OCI-LY7 (cell line): ENCODE results near the gene FCHSD2. TPM values are rescaled to one million over a fixed set of nuclear protein-coding genes. Genes with fewer than 3 reads are reported as not detected.

Experiments used
- BruUV-seq: library from RNA; stranded (reverse); fragments of 400-500 nt; replicated peaks from 2 replicates; lab custom pipeline; 2021; lab: Mats Ljungman, UMichigan
- CTCF ChIA-PET: fragments of 300-600 bp; sonication (Branson Sonifier 250); formaldehyde crosslinking; loops from one replicate; lab custom pipeline; 2022; ENCODE audit warnings: antibody characterized with exemption; ENCODE audit not compliant: unreplicated experiment; lab: Charles Lee
- POLR2A ChIA-PET: fragments of 300-600 bp; sonication (Branson Sonifier 250); formaldehyde crosslinking; loops from one replicate; lab custom pipeline; 2022; ENCODE audit warnings: antibody characterized with exemption; lab: Charles Lee
- DNase-seq: peaks from one replicate; pipeline ENCODE4 v3.0.0-alpha.2; 2015; ENCODE audit warnings: low spot score
- H2AFZ ChIP-seq: fragments of 200-600 bp; sonication (generic), shearing (Covaris generic); 2 replicates; pipeline ENCODE4 v1.6.1; 2014; ENCODE audit warnings: mild to moderate bottlenecking, antibody characterized with exemption, low read length, moderate library complexity
- H3K27ac ChIP-seq: fragments of 200-600 bp; sonication (generic); 2 replicates; pipeline ENCODE4 v1.5.1; 2014; ENCODE audit warnings: mixed run types, low read depth, mild to moderate bottlenecking, moderate library complexity, low read length, inconsistent platforms; ENCODE audit not compliant: poor library complexity, severe bottlenecking
- H3K36me3 ChIP-seq: fragments of 200-600 bp; sonication (generic); 2 replicates; pipeline ENCODE4 v1.6.1; 2014; ENCODE audit warnings: mild to moderate bottlenecking, antibody characterized with exemption, low read length, moderate library complexity, mixed read lengths; ENCODE audit not compliant: insufficient read depth
- H3K4me1 ChIP-seq: fragments of 200-600 bp; sonication (generic); 2 replicates; pipeline ENCODE4 v1.5.1; 2014; ENCODE audit warnings: mild to moderate bottlenecking, low read length; ENCODE audit not compliant: insufficient read depth, poor library complexity, severe bottlenecking
- H3K4me2 ChIP-seq: fragments of 200-600 bp; sonication (generic); 2 replicates; pipeline ENCODE4 v1.6.1; 2014; ENCODE audit warnings: mild to moderate bottlenecking, low read length
- H3K4me3 ChIP-seq: fragments of 200-600 bp; sonication (generic); 2 replicates; pipeline ENCODE4 v1.5.1; 2014; ENCODE audit warnings: mild to moderate bottlenecking, low read depth, low read length; ENCODE audit not compliant: poor library complexity, severe bottlenecking
- H3K79me2 ChIP-seq: fragments of 200-600 bp; sonication (generic); 2 replicates; pipeline ENCODE4 v1.6.1; 2016; ENCODE audit warnings: low read depth, mild to moderate bottlenecking, low read length, moderate library complexity, mixed read lengths; ENCODE audit not compliant: insufficient read depth
- H3K9me2 ChIP-seq: fragments of 200-600 bp; sonication (generic); 2 replicates; pipeline ENCODE4 v1.6.1; 2016; ENCODE audit warnings: mild to moderate bottlenecking, low read length, mixed read lengths; ENCODE audit not compliant: insufficient read depth
- H3K9me3 ChIP-seq: fragments of 200-600 bp; sonication (generic); 2 replicates; pipeline ENCODE4 v1.6.1; 2014; ENCODE audit warnings: mild to moderate bottlenecking, mixed run types, low read length, mixed read lengths
- H4K20me1 ChIP-seq: fragments of 200-600 bp; sonication (generic); 2 replicates; pipeline ENCODE4 v1.6.1; 2014; ENCODE audit warnings: mild to moderate bottlenecking, antibody characterized with exemption, low read length, moderate library complexity, mixed read lengths; ENCODE audit not compliant: insufficient read depth
- EZH2phosphoT487 ChIP-seq: fragments of 200-600 bp; sonication (generic); IDR thresholded peaks from 2 replicates; pipeline ENCODE4 v1.6.1; 2018; ENCODE audit warnings: low read depth, borderline replicate concordance, mild to moderate bottlenecking, mixed run types, antibody characterized with exemption, low read length, moderate library complexity, mixed read lengths
- intact Hi-C: fragments of 100-400 bp; cut with micrococcal nuclease; formaldehyde crosslinking; loops from one replicate; pipeline ENCODE4 v1.10.0; 2022; ENCODE audit not compliant: unreplicated experiment
- total RNA-seq, 2 experiments: library from RNA; depleted of rRNA in 1 of 2; stranded (reverse); fragments of >200 nt in 1 of 2; shearing (Covaris generic) in 1 of 2; gene quantifications; 2 replicates each; pipeline ENCODE4 v1.2.3, GENCODE V29; 2014 to 2022
- TF ChIP-seq, protein P1 (sequence below): fragments of 200-600 bp; sonication (generic); conservative IDR thresholded peaks from 2 replicates; pipeline ENCODE4 v1.5.1; 2014; ENCODE audit warnings: mild to moderate bottlenecking, antibody characterized with exemption, low read length, moderate library complexity, mixed read lengths

FCHSD2 gene
- total RNA-seq, 2 experiments from 2014 or later, result 39.0 to 147 TPM

DNA sequence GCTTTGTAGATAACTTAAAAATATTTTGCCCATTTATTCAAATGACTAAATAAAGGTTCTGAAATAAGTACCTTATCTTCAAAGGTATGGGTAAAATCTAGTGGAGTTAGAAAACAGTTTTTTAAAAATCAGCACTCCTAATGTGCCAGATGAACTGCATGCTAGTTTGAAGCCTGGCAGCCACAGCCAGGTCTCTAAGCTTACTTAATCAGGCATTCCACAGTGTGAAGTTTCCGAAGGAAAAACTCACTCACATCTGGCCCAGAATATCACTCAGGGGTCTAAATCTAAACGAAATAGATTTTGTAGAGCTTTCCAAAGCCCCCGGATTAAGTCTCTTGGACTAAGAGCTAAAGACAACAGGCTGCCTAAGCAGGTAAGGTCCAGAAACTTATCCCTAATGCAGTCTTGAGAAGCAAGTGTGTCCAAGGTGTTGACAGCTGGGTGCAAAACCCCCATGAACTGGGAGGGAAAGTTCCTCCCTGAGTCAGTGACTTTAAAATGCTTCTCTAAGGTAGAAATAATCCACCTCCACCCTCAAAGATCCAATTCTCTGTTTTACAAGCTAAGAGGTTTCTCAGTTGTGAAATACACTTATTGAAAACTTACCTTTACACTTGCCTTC lies 157.6 kb downstream of the FCHSD2 start:
- no peak for DNase-seq

DNA sequence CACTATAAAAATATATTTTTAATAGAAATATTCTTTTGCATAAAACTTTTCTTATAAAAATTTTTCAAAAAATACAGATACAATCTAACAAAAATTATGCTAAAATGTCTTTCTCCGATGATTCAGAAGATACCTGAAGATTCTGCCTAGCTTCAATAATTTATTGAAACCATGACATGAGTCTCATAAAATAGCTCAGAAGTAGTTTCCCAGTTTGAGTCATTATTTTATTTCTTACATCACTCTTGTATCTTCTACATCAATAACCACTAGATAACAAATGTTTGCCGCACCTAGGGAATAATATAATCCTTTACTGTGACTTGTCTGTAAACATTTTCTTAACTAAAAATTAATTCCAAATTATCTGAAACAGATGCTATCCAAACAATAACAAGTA lies 158.6 kb downstream of the FCHSD2 start:
- H3K36me3 ChIP-seq, result peaks cover 95% of the 10 kb centered on the region

More for the DNA sequence above, 157.6 kb downstream of the FCHSD2 start:
- H3K9me2 ChIP-seq, result no peaks in the 10 kb centered on the region
- no peak overlapping the region for H3K4me2 ChIP-seq
- no peak overlapping the region for H3K4me3 ChIP-seq
- no peaks in the 10 kb centered on the region for H3K9me3 ChIP-seq
- ChIA-PET POLR2A (interaction anchor here (0.7 kb wide), 1 partner anchor 12 kb away, joined by 3 read pairs; no protein-coding TSS in a partner anchor), CTCF (no interaction called here)
- H3K79me2 ChIP-seq, result peaks cover 5% of the 10 kb centered on the region; the same call in 1 of the 2 replicates
- no peak overlapping the region for H3K27ac ChIP-seq
- no peak overlapping the region for H2AFZ ChIP-seq
- no peak for TF ChIP-seq EZH2phosphoT487
- TF ChIP-seq, protein P1, sequence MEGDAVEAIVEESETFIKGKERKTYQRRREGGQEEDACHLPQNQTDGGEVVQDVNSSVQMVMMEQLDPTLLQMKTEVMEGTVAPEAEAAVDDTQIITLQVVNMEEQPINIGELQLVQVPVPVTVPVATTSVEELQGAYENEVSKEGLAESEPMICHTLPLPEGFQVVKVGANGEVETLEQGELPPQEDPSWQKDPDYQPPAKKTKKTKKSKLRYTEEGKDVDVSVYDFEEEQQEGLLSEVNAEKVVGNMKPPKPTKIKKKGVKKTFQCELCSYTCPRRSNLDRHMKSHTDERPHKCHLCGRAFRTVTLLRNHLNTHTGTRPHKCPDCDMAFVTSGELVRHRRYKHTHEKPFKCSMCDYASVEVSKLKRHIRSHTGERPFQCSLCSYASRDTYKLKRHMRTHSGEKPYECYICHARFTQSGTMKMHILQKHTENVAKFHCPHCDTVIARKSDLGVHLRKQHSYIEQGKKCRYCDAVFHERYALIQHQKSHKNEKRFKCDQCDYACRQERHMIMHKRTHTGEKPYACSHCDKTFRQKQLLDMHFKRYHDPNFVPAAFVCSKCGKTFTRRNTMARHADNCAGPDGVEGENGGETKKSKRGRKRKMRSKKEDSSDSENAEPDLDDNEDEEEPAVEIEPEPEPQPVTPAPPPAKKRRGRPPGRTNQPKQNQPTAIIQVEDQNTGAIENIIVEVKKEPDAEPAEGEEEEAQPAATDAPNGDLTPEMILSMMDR, result no peak
- BruUV-seq, result no TSS peak
- H3K36me3 ChIP-seq, result peaks cover 95% of the 10 kb centered on the region
- intact Hi-C loops, result no loop called here
- H3K4me1 ChIP-seq, result no peaks in the 10 kb centered on the region
- no peaks in the 10 kb centered on the region for H4K20me1 ChIP-seq

More for the DNA sequence above, 158.6 kb downstream of the FCHSD2 start:
- Histone ChIP-seq H3K4me3 (no peak overlapping the region), H3K4me2 (no peak overlapping the region), H3K9me3 (0 out of 2 replicates have a peak, but pooled peaks cover under 1% of the 10 kb centered on the region), H3K27ac (no peak overlapping the region), H2AFZ (no peak overlapping the region), H4K20me1 (no peaks in the 10 kb centered on the region), H3K79me2 (peaks cover 5% of the 10 kb centered on the region; the same call in 1 of the 2 replicates), H3K4me1 (no peaks in the 10 kb centered on the region), H3K9me2 (no peaks in the 10 kb centered on the region)
- DNase-seq, result no peak
- POLR2A ChIA-PET, result interaction anchor here (0.5 to 0.7 kb wide), 2 partner anchors 11 to 54 kb away, joined by 3 read pairs; no protein-coding TSS in a partner anchor
- intact Hi-C loops, result no loop called here
- CTCF ChIA-PET, result no interaction called here
- no peak for TF ChIP-seq EZH2phosphoT487
- TF ChIP-seq, protein P1, result no peak
- BruUV-seq, result no TSS peak
